HFFc6 (cell line): ENCODE data around the gene SLC29A4. TPM values are rescaled to one million over a fixed set of nuclear protein-coding genes. Genes with fewer than 3 reads are reported as not detected.

Source experiments
- DNase-seq: peaks from one replicate; pipeline ENCODE4 v3.0.0-alpha.2; 2018
- H3K27ac Mint-ChIP-seq: 2 replicates; pipeline ENCODE4 v1.8.0; 2020; ENCODE audit warnings: mild to moderate bottlenecking, mixed read lengths
- H3K27me3 Mint-ChIP-seq: 2 replicates; pipeline ENCODE4 v1.8.0; 2021; ENCODE audit warnings: mild to moderate bottlenecking, moderate library complexity, mixed read lengths; ENCODE audit not compliant: insufficient read depth
- H3K36me3 Mint-ChIP-seq: 2 replicates; pipeline ENCODE4 v1.8.0; 2021; ENCODE audit warnings: low read depth, mixed read lengths
- H3K4me1 Mint-ChIP-seq: 2 replicates; pipeline ENCODE4 v1.8.0; 2020; ENCODE audit warnings: low read depth, mixed read lengths
- H3K4me3 Mint-ChIP-seq: 2 replicates; pipeline ENCODE4 v1.8.0; 2020; ENCODE audit warnings: mild to moderate bottlenecking, moderate library complexity, mixed read lengths
- H3K9me3 Mint-ChIP-seq: 2 replicates; pipeline ENCODE4 v1.8.0; 2020; ENCODE audit warnings: mild to moderate bottlenecking, mixed read lengths
- CTCF ChIP-seq: fragments of 200-600 bp; sonication (generic); IDR thresholded peaks from 2 replicates; pipeline ENCODE4 v1.5.0; 2021; ENCODE audit warnings: antibody characterized with exemption, mild to moderate bottlenecking
- total RNA-seq, 6 experiments: library from RNA; stranded (reverse); fragmentation: NEBNext Ultra II Directional; extraction: Animal tissue kit (Norgen Biotek cat#: 25700); gene quantifications; 2 replicates in 1 of 6; 3 replicates in 5 of 6; pipeline ENCODE4 v1.2.3, GENCODE V29; 2021

Gene SLC29A4
- total RNA-seq, 6 experiments from 2014 or later: 0.62 to 2.1 (median 0.84) TPM

GRCh38 chr7:5339955-5340354 is 57.2 kb downstream of the SLC29A4 start:
- TF ChIP-seq CTCF: no peak
- no peak overlapping the region for H3K27ac Mint-ChIP-seq
- DNase-seq: no peak
- no peaks in the 10 kb centered on the region for H3K9me3 Mint-ChIP-seq
- no peaks in the 10 kb centered on the region for H3K4me1 Mint-ChIP-seq
- H3K4me3 Mint-ChIP-seq: no peak overlapping the region
- peaks cover 7% of the 10 kb centered on the region for H3K27me3 Mint-ChIP-seq
- H3K36me3 Mint-ChIP-seq: peaks cover 44% of the 10 kb centered on the region

DNA sequence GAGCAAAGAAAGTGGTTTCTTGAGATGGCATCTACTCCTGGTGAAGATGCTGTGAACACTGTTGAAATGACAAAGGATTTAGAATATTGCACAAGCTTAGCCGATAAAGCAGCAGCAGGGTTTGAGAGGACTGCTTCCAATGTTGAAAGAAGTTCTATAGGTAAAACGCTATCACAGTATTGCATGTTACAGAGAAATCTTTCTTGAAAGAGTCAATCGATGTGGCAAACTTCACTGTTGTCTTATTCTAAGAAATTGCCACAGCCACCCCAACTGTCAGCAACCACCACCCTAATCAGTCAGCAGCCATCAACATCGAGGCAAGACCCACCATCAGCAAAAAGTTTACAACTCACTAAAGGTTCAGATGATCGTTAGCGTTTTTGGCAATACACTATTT is 59.9 kb downstream of the SLC29A4 start:
- Mint-ChIP-seq H3K4me1 (no peaks in the 10 kb centered on the region), H3K4me3 (no peak overlapping the region), H3K9me3 (no peaks in the 10 kb centered on the region), H3K27me3 (peaks cover 3% of the 10 kb centered on the region), H3K27ac (no peak overlapping the region; the same call in 1 of the 2 replicates), H3K36me3 (peaks cover 31% of the 10 kb centered on the region)
- no peak for TF ChIP-seq CTCF
- DNase-seq: no peak

GRCh38 chr7:5343884-5344283 is 61.1 kb downstream of the SLC29A4 start:
- H3K9me3 Mint-ChIP-seq: no peaks in the 10 kb centered on the region
- peaks cover 3% of the 10 kb centered on the region for H3K27me3 Mint-ChIP-seq
- no peak for TF ChIP-seq CTCF
- no peak for DNase-seq
- H3K4me3 Mint-ChIP-seq: no peak overlapping the region
- H3K36me3 Mint-ChIP-seq: peaks cover 31% of the 10 kb centered on the region
- no peaks in the 10 kb centered on the region for H3K4me1 Mint-ChIP-seq
- no peak overlapping the region for H3K27ac Mint-ChIP-seq

DNA sequence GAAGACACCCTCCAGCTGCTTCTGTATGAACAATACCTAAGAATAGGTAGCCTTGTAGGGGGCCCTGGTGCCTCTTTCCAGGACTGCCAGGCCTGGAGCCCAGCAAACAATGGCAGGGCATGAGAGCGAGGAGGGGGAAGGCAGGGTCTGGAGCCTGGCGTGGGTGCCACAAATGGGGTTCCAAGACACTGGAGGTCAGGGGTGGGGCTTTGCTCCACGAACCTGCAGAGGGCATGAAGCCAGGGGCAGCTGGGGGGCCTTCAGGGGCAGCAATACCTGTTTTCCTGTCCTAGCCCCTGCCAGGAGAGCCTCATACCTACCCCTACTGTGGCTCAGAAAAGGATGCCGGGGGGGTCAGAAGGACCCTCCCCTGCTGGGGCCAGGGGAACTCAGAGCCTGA is 61.6 kb downstream of the SLC29A4 start:
- no peaks in the 10 kb centered on the region for H3K4me1 Mint-ChIP-seq
- no peak overlapping the region for H3K4me3 Mint-ChIP-seq
- TF ChIP-seq CTCF: no peak
- H3K27me3 Mint-ChIP-seq: peaks cover 3% of the 10 kb centered on the region
- H3K9me3 Mint-ChIP-seq: no peaks in the 10 kb centered on the region
- no peak overlapping the region for H3K27ac Mint-ChIP-seq
- no peak for DNase-seq
- H3K36me3 Mint-ChIP-seq: peaks cover 31% of the 10 kb centered on the region

DNA sequence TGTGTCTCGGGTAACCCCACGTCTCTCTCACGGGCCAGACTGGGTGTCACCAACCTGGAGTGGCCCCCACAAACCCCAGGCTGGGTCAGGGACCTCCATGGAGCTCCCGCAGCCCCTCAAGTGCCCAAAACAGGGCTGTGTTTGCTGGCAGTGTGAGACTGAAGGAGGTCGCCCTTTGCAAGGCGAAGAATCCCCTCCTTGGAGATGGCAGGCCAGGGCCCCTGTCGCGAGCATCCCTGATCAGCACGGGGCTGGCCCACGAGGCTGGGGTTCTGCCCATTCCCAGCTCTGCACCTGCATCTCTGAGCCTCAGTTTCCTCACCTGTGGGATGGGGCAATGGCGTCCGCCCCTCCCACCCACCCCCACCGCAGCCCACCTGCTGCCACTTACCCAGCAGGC is 62.4 kb downstream of the SLC29A4 start:
- H3K27ac Mint-ChIP-seq: no peak overlapping the region
- H3K36me3 Mint-ChIP-seq: peaks cover 25% of the 10 kb centered on the region
- H3K9me3 Mint-ChIP-seq: no peaks in the 10 kb centered on the region
- no peak overlapping the region for H3K4me3 Mint-ChIP-seq
- DNase-seq: no peak
- H3K4me1 Mint-ChIP-seq: no peaks in the 10 kb centered on the region
- no peak for TF ChIP-seq CTCF
- peaks cover 3% of the 10 kb centered on the region for H3K27me3 Mint-ChIP-seq

DNA sequence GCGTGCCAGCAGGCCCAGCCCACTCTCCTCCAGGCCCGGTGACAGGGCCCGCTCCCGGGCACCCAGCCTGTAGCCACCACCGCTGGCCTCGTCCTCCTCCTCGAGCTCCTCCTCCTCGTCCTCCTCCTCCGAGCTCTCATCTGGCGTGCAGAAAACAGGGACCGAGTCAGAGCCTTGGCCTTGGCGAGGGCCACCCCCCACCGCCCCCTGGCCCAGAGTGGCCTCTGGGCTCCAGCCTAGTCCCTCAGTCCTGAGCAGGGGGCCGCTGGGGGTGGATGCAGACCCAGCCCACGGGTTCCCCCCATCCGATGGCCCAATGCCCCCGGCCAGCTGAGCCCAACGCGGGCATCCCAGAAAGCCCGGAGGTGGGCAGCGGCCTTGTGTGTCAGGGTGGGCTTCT is 62.9 kb downstream of the SLC29A4 start:
- Mint-ChIP-seq H3K4me1 (no peaks in the 10 kb centered on the region), H3K4me3 (no peak overlapping the region), H3K27me3 (peaks cover 4% of the 10 kb centered on the region), H3K27ac (no peak overlapping the region; the same call in 1 of the 2 replicates), H3K36me3 (peaks cover 25% of the 10 kb centered on the region), H3K9me3 (no peaks in the 10 kb centered on the region)
- TF ChIP-seq CTCF: no peak
- DNase-seq: no peak
